ENCODE results near the gene CDH23.

DNA sequence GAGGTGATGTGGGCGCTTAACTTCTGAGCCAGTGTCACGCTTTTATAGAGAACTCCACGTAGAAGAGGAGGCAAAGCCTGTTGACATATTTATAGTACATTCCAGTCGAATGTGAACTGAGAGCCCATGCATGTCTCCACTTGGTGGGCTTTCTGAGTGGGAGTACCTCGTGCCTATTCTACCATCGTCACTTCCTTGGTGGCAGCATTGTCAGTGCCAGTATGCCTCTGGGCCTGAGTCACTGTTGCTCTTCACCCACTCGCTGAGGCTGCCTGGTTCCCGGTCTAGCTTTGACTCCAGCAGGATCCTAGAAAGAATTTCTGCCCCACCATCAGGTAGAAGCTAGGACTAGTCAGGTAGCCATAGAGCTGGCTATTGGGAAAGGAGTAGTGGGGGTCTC lies 30.0 kb upstream of the CDH23 start:
- TF ChIP-seq, protein P1, sequence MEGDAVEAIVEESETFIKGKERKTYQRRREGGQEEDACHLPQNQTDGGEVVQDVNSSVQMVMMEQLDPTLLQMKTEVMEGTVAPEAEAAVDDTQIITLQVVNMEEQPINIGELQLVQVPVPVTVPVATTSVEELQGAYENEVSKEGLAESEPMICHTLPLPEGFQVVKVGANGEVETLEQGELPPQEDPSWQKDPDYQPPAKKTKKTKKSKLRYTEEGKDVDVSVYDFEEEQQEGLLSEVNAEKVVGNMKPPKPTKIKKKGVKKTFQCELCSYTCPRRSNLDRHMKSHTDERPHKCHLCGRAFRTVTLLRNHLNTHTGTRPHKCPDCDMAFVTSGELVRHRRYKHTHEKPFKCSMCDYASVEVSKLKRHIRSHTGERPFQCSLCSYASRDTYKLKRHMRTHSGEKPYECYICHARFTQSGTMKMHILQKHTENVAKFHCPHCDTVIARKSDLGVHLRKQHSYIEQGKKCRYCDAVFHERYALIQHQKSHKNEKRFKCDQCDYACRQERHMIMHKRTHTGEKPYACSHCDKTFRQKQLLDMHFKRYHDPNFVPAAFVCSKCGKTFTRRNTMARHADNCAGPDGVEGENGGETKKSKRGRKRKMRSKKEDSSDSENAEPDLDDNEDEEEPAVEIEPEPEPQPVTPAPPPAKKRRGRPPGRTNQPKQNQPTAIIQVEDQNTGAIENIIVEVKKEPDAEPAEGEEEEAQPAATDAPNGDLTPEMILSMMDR (IDR thresholded peaks at IDR 0.05): no peak
- TF ChIP-seq TEAD1 (CRISPR knock-in tag; IDR thresholded peaks at IDR 0.05) (no peak), CBFB (CRISPR knock-in tag; IDR thresholded peaks at IDR 0.05; ENCODE audit: low read depth) (no peak)

All from WTC11 (cell line).